HepG2 (cell line): Measurements from ENCODE around the gene CLDN16. TPM values are rescaled to one million over a fixed set of nuclear protein-coding genes. Genes with fewer than 3 reads are reported as not detected.

ENCODE experiments used
- ATAD3A ChIP-seq: sonication (generic); formaldehyde crosslinking; IDR thresholded peaks from 2 replicates; pipeline ENCODE4 v1.4.0; 2020; ENCODE audit warnings: missing genetic modification reagents
- ATF3 ChIP-seq: sonication (generic); formaldehyde crosslinking; IDR thresholded peaks from 2 replicates; pipeline ENCODE4 v1.4.0; 2020; ENCODE audit warnings: missing genetic modification reagents
- ATF7 ChIP-seq, 2 experiments: fragments of 450-650 bp in 1 of 2; sonication (generic) in 1 of 2; formaldehyde crosslinking in 1 of 2; IDR thresholded peaks; 2 replicates each; pipeline versions ENCODE4 v1.4.0 to v1.6.1; 2016 to 2020; ENCODE audit warnings: antibody characterized with exemption in 1 of 2, mild to moderate bottlenecking in 1 of 2, missing genetic modification reagents in 1 of 2
- DPF2 ChIP-seq: sonication (generic); formaldehyde crosslinking; IDR thresholded peaks from 2 replicates; pipeline ENCODE4 v1.4.0; 2020; ENCODE audit warnings: mild to moderate bottlenecking, low read depth, missing genetic modification reagents, borderline replicate concordance
- FOSL2 ChIP-seq: sonication (generic); formaldehyde crosslinking; IDR thresholded peaks from 2 replicates; pipeline ENCODE4 v1.4.0; 2020; ENCODE audit warnings: missing genetic modification reagents
- JUNB ChIP-seq: sonication (generic); formaldehyde crosslinking; IDR thresholded peaks from 2 replicates; pipeline ENCODE4 v1.8.0; 2022; ENCODE audit warnings: missing genetic modification reagents, mild to moderate bottlenecking, borderline replicate concordance
- KLF16 ChIP-seq, 2 experiments: sonication (generic) in 1 of 2; formaldehyde crosslinking in 1 of 2; IDR thresholded peaks; 2 replicates each; pipeline versions ENCODE4 v1.6.1 to v1.8.0; 2016 to 2023; ENCODE audit warnings: missing genetic modification reagents in 2 of 2, missing compliant biosample characterization in 1 of 2
- NCOR1 ChIP-seq: fragments of 200-600 bp; sonication (generic); IDR thresholded peaks from 2 replicates; pipeline ENCODE4 v1.7.0; 2017; ENCODE audit warnings: antibody characterized with exemption, low read length, borderline replicate concordance
- NFIC ChIP-seq: IDR thresholded peaks from 2 replicates; pipeline ENCODE4 v1.6.1; 2012; ENCODE audit warnings: mild to moderate bottlenecking, low read length, inconsistent platforms
- RCOR2 ChIP-seq: IDR thresholded peaks from 2 replicates; pipeline ENCODE4 v1.6.1; 2016; ENCODE audit warnings: missing biosample characterization, missing genetic modification reagents
- SNRNP70 ChIP-seq: fragments of 200-400 bp; formaldehyde crosslinking; IDR thresholded peaks from 2 replicates; pipeline ENCODE4 v1.6.1; 2017; ENCODE audit warnings: mild to moderate bottlenecking, low read depth, low read length, moderate library complexity
- SP1 ChIP-seq, 2 experiments: fragments of 450-650 bp in 1 of 2; sonication (generic) in 1 of 2; formaldehyde crosslinking in 1 of 2; IDR thresholded peaks; 2 replicates each; pipeline versions ENCODE4 v1.4.0 to v1.6.1; 2016 to 2020; ENCODE audit warnings: missing genetic modification reagents in 1 of 2
- SRF ChIP-seq: IDR thresholded peaks from 2 replicates; pipeline ENCODE4 v1.6.1; 2011; ENCODE audit warnings: mild to moderate bottlenecking, low read depth, low read length, moderate library complexity
- TARDBP ChIP-seq: sonication (generic); formaldehyde crosslinking; IDR thresholded peaks from 2 replicates; pipeline ENCODE4 v1.8.0; 2022; ENCODE audit warnings: mild to moderate bottlenecking, missing genetic modification reagents
- ZMYM3 ChIP-seq: sonication (generic); formaldehyde crosslinking; IDR thresholded peaks from 2 replicates; pipeline ENCODE4 v1.5.1; 2020; ENCODE audit warnings: mild to moderate bottlenecking, missing genetic modification reagents
- ZNF468 ChIP-seq: sonication (generic); formaldehyde crosslinking; IDR thresholded peaks from 2 replicates; pipeline ENCODE4 v1.8.0; 2022; ENCODE audit warnings: mild to moderate bottlenecking, moderate library complexity, missing genetic modification reagents
- ZNF605 ChIP-seq: sonication (generic); formaldehyde crosslinking; IDR thresholded peaks from 2 replicates; pipeline ENCODE4 v1.8.0; 2022; ENCODE audit warnings: mild to moderate bottlenecking, missing genetic modification reagents
- ZNF614 ChIP-seq: IDR thresholded peaks from 2 replicates; pipeline ENCODE4 v1.6.1; 2018; ENCODE audit warnings: missing biosample characterization, missing genetic modification reagents, inconsistent platforms, borderline replicate concordance
- polyA plus RNA-seq, 8 experiments: library from polyadenylated mRNA; depleted of rRNA in 3 of 8; stranded (reverse) in 7 of 8; unstranded in 1 of 8; fragments of >200 nt; fragmentation: Illumina TruSeq in 4 of 8; extraction: Trizol in 4 of 8; gene quantifications; 2 replicates each; pipeline versions ENCODE4 v1.2.1 to v1.2.3, GENCODE V29; 2011 to 2016; ENCODE audit warnings: low read depth in 4 of 8, missing spikeins in 1 of 8, mixed read lengths in 1 of 8; ENCODE audit not compliant: insufficient read depth in 1 of 8
- total RNA-seq, 5 experiments: library from RNA; depleted of rRNA; stranded (reverse); fragments of >200 nt; fragmentation: Illumina TruSeq; extraction: Trizol; gene quantifications; 2 replicates each; pipeline ENCODE4 v1.2.3, GENCODE V29; 2016; ENCODE audit warnings: low read depth in 1 of 5
- TF ChIP-seq, protein P1 (sequence below): IDR thresholded peaks from 2 replicates; pipeline ENCODE4 v1.6.1; 2016; ENCODE audit warnings: low read depth, control low read depth
- TF ChIP-seq, protein P2 (sequence below): sonication (generic); formaldehyde crosslinking; IDR thresholded peaks from 2 replicates; pipeline ENCODE4 v1.8.0; 2022; ENCODE audit warnings: mild to moderate bottlenecking, missing genetic modification reagents
- TF ChIP-seq, protein P3 (sequence below): IDR thresholded peaks from 2 replicates; pipeline ENCODE4 v1.6.1; 2016; ENCODE audit warnings: missing biosample characterization, missing genetic modification reagents, low read depth

CLDN16 gene
- total and polyA plus RNA-seq, 2 of the 13 experiments (the other 11 are each of a cell fraction or from before 2014, with no cell fraction given) = 0.13 to 0.24 TPM

- TF ChIP-seq KLF16 (CRISPR knock-in tag; IDR thresholded peaks at IDR 0.05) = peak in 1 of 2 experiments; percentile 18; a peak in 1 of 4 replicates
- TF ChIP-seq ZNF614 (CRISPR knock-in tag) = 0 out of 2 replicates have a peak, but pooled peaks have one; percentile 18
- no peak for TF ChIP-seq ATAD3A
- TF ChIP-seq SP1 (IDR thresholded peaks at IDR 0.05) = no peak
- TF ChIP-seq SP1 (CRISPR knock-in tag; IDR thresholded peaks at IDR 0.05) = no peak
- peak; percentile 47; the same call in 1 of the 2 replicates for TF ChIP-seq RCOR2 (CRISPR knock-in tag)
- TF ChIP-seq, protein P1, sequence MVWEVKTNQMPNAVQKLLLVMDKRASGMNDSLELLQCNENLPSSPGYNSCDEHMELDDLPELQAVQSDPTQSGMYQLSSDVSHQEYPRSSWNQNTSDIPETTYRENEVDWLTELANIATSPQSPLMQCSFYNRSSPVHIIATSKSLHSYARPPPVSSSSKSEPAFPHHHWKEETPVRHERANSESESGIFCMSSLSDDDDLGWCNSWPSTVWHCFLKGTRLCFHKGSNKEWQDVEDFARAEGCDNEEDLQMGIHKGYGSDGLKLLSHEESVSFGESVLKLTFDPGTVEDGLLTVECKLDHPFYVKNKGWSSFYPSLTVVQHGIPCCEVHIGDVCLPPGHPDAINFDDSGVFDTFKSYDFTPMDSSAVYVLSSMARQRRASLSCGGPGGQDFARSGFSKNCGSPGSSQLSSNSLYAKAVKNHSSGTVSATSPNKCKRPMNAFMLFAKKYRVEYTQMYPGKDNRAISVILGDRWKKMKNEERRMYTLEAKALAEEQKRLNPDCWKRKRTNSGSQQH (CRISPR knock-in tag) = 0 out of 2 replicates have a peak, but pooled peaks have one; percentile 16
- TF ChIP-seq, protein P2, sequence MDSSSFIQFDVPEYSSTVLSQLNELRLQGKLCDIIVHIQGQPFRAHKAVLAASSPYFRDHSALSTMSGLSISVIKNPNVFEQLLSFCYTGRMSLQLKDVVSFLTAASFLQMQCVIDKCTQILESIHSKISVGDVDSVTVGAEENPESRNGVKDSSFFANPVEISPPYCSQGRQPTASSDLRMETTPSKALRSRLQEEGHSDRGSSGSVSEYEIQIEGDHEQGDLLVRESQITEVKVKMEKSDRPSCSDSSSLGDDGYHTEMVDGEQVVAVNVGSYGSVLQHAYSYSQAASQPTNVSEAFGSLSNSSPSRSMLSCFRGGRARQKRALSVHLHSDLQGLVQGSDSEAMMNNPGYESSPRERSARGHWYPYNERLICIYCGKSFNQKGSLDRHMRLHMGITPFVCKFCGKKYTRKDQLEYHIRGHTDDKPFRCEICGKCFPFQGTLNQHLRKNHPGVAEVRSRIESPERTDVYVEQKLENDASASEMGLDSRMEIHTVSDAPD (CRISPR knock-in tag) = peak; percentile 94
- TF ChIP-seq, protein P3, sequence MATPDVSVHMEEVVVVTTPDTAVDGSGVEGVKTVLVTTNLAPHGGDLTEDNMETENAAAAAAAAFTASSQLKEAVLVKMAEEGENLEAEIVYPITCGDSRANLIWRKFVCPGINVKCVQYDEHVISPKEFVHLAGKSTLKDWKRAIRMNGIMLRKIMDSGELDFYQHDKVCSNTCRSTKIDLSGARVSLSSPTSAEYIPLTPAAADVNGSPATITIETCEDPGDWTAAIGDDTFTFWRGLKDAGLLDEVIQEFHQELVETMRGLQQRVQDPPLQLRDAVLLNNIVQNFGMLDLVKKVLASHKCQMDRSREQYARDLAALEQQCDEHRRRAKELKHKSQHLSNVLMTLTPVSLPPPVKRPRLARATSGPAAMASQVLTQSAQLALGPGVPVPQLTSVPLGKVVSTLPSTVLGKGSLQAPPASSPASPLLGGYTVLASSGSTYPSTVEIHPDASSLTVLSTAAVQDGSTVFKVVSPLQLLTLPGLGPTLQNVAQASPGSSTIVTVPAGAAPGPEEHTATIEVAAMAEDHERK (CRISPR knock-in tag) = no peak
- TF ChIP-seq SRF = peak; percentile 88
- no peak for TF ChIP-seq ZNF468 (CRISPR knock-in tag)
- TF ChIP-seq ATF7 (IDR thresholded peaks at IDR 0.05) = peak; percentile 44; the same call in 1 of the 2 replicates
- TF ChIP-seq ATF7 (CRISPR knock-in tag; IDR thresholded peaks at IDR 0.05) = no peak
- TF ChIP-seq FOSL2 (CRISPR knock-in tag) = peak; percentile 64
- TF ChIP-seq TARDBP (CRISPR knock-in tag) = peak; percentile 67; the same call in 1 of the 2 replicates
- TF ChIP-seq DPF2 (CRISPR knock-in tag) = 0 out of 2 replicates have a peak, but pooled peaks have one; percentile 42
- TF ChIP-seq ZMYM3 (CRISPR knock-in tag) = no peak
- TF ChIP-seq NFIC = peak; percentile 74; the same call in 1 of the 2 replicates
- no peak for TF ChIP-seq SNRNP70
- peak; percentile 48; the same call in 1 of the 2 replicates for TF ChIP-seq JUNB (CRISPR knock-in tag)
- no peak for TF ChIP-seq ZNF605 (CRISPR knock-in tag)
- TF ChIP-seq NCOR1 = peak; percentile 71; the same call in 1 of the 2 replicates
- no peak for TF ChIP-seq ATF3 (CRISPR knock-in tag)
Observed at GRCh38 chr3:190345027-190345821, 42.7 kb upstream of the CLDN16 start (continued).
